ACC112 (cell line): ENCODE measurements around the gene BRD4.

ENCODE experiments used
- H2AFZ ChIP-seq: fragments of 200-600 bp; sonication (generic); one replicate; pipeline ENCODE4 v1.6.0; 2017; ENCODE audit warnings: antibody characterized with exemption, low read length; ENCODE audit not compliant: unreplicated experiment
- H3K27ac ChIP-seq: fragments of 200-600 bp; sonication (generic); 2 replicates; pipeline ENCODE4 v1.5.1; 2014; ENCODE audit warnings: low read depth, mild to moderate bottlenecking, antibody characterized with exemption, low read length, moderate library complexity
- H3K27me3 ChIP-seq: fragments of 200-600 bp; sonication (generic); 2 replicates; pipeline ENCODE4 v1.6.1; 2014; ENCODE audit warnings: mild to moderate bottlenecking, antibody characterized with exemption, low read length, moderate library complexity, mixed read lengths; ENCODE audit not compliant: insufficient read depth
- H3K36me3 ChIP-seq: fragments of 200-600 bp; sonication (generic); 2 replicates; pipeline ENCODE4 v1.6.1; 2016; ENCODE audit warnings: mild to moderate bottlenecking, antibody characterized with exemption, low read length, moderate library complexity, mixed read lengths; ENCODE audit not compliant: insufficient read depth
- H3K4me1 ChIP-seq: fragments of 200-600 bp; sonication (generic); one replicate; pipeline ENCODE4 v1.6.1; 2016; ENCODE audit warnings: low read length, mixed read lengths; ENCODE audit not compliant: insufficient read depth, unreplicated experiment, control insufficient read depth
- H3K4me3 ChIP-seq: fragments of 200-600 bp; sonication (generic); 2 replicates; pipeline ENCODE4 v1.5.1; 2014; ENCODE audit warnings: mild to moderate bottlenecking, low read depth, low read length
- H3K79me2 ChIP-seq: fragments of 200-600 bp; sonication (generic); one replicate; pipeline ENCODE4 v1.6.0; 2016; ENCODE audit warnings: low read length; ENCODE audit not compliant: control insufficient read depth, unreplicated experiment, insufficient read depth

BRD4 gene

DNA sequence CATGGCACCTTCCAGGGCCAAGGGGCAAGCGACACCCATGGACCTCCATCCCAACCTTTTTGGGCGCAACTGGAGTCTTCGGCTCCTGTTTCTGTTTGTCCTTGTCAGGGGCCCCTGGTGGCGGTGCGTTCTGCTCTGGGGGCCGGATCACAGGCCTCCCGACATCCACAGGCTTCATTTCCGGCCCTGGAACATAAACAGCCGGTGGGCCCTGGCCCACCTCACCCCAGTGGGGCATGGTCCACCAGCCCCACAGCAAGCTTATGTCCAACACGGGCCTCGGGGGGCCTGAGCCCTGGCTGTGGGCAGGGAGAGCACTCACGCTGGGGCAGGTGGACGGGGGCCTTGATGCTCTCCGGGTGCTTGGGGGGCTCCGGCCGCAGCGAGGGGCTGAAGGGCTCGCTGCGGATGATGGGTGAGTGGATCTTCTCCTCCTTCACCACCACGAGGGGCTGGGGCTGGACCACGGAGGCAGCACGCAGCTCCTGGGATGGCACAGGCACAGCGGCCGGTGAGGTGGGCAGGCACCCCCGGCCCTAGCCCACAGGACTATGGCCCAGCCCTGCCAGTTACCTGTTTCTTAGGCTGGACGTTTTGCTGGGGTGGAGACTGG is 92.9 kb downstream of the BRD4 start:
- Histone ChIP-seq H2AFZ (no peak overlapping the region), H3K27ac (no peak overlapping the region), H3K4me1 (no peaks in the 10 kb centered on the region), H3K36me3 (no peaks in the 10 kb centered on the region), H3K27me3 (no peaks in the 10 kb centered on the region), H3K79me2 (no peaks in the 10 kb centered on the region), H3K4me3 (no peak overlapping the region)

DNA sequence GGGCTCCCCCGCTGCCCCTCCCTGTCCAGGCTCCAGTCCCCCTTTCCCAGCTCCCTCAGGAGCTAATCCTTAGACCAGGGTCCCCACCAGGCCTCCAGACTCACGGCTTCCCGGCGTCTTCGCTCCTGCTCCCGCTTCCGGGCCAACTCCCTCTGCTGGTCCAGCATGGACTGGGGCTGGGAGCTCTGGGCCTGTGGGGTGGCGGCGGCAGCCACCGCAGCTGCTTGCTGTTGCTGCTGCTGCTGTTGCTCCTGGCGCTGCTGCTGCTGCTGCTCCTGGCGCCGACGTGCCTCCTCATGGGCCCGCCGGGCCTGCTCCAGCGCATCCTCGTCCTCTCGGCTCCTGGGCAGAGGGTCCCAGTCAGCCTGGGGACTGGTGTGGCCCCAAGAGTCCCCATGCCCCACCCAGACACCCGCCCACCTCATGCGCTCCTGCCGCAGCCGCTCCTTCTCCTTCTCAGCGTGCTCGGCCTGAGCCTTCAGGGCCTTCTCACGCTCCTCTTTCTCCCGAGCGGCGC is 93.6 kb downstream of the BRD4 start:
- H3K27ac ChIP-seq = no peak overlapping the region
- H3K4me3 ChIP-seq = no peak overlapping the region
- H3K79me2 ChIP-seq = no peaks in the 10 kb centered on the region
- H3K36me3 ChIP-seq = no peaks in the 10 kb centered on the region
- no peaks in the 10 kb centered on the region for H3K4me1 ChIP-seq
- no peak overlapping the region for H2AFZ ChIP-seq
- H3K27me3 ChIP-seq = no peaks in the 10 kb centered on the region

DNA sequence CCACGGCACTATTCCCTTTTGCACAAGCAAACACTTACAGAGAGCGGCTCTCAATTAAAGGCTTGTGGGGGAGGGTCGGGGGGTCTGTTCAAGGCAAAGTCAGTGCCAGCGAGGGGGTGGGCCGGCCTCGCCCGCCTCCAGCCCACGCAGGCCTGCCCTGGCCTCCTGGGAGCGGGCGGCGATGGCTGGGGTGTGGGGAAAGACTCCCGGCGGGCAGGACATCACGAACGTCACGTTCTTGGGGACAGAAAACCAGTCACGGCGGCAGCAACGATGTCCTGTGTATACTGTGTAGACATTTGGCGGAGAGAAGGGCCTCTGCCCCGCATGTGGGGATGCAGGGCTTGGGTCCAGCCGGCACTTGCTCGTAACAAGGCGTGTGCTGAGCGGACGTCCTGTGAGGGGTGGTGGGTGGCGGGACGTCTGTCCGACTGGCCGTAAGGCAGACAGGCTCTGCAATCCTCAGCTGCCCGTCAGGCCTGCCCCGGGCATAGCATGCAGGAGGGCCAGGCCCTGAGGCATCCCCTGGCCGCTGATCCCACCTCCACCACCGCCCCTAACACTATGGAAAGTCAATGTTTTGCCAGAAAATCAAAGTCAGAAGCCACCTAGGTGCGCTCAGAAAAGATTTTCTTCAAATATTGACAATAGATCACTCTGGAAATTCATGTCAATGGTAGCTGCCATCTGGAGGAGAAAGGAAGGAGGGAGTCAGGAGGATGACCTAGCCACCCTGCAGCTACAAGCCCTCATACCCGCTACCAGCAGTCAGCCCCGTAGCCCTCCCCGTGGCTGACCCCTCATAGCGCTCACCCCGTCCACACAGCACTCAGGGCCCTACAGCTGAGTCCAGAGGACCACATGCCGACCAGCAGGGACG is 94.3 kb downstream of the BRD4 start:
- Histone ChIP-seq H3K79me2 (no peaks in the 10 kb centered on the region), H3K4me1 (no peaks in the 10 kb centered on the region), H3K4me3 (no peak overlapping the region), H3K27me3 (no peaks in the 10 kb centered on the region), H3K27ac (no peak overlapping the region), H2AFZ (no peak overlapping the region), H3K36me3 (no peaks in the 10 kb centered on the region)

DNA sequence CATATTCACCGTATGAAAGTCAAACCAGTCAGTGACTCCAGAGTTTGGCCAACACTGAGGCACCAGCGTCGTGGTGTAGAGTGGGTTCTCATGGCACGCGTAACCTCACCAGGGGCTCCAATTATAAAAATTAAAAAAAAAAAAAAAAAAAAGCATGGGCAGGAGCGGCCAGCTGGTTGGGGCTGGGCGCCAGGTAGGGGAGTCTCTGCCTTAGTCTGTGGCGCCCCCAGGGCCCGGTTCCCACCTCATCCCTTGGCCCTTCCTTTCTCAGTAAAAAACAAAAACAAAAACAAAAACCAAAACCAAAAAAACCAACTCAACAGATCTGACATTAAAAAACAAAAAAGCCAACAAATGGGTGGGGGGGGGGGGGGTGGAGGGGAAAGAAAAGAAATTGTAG is 95.5 kb downstream of the BRD4 start:
- Histone ChIP-seq H3K36me3 (no peaks in the 10 kb centered on the region), H3K27me3 (no peaks in the 10 kb centered on the region), H2AFZ (no peak overlapping the region), H3K79me2 (no peaks in the 10 kb centered on the region), H3K4me3 (no peak overlapping the region), H3K4me1 (no peaks in the 10 kb centered on the region), H3K27ac (no peak overlapping the region)

DNA sequence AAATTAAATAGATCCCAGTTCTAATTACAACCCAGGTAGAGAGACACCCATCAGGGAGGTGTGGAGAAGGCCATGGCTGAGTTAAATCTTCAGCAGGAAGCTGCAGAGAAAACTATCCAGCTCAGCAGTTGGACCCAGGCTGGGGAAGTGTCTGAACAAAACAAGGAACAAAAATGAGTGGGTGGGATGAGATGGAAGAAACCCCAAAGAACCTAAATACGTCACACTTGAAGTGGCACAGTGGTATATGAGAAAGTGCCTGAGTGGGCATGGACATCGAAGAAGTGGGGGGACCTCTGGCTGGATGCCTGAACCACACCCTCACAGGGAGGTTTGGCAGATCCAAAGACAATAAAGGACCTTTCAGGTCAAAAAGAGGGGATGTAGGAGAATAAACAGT is 96.6 kb downstream of the BRD4 start:
- H3K27ac ChIP-seq = no peak overlapping the region
- no peaks in the 10 kb centered on the region for H3K27me3 ChIP-seq
- no peaks in the 10 kb centered on the region for H3K4me1 ChIP-seq
- H3K36me3 ChIP-seq = no peaks in the 10 kb centered on the region
- H3K4me3 ChIP-seq = no peak overlapping the region
- no peaks in the 10 kb centered on the region for H3K79me2 ChIP-seq
- H2AFZ ChIP-seq = no peak overlapping the region

DNA sequence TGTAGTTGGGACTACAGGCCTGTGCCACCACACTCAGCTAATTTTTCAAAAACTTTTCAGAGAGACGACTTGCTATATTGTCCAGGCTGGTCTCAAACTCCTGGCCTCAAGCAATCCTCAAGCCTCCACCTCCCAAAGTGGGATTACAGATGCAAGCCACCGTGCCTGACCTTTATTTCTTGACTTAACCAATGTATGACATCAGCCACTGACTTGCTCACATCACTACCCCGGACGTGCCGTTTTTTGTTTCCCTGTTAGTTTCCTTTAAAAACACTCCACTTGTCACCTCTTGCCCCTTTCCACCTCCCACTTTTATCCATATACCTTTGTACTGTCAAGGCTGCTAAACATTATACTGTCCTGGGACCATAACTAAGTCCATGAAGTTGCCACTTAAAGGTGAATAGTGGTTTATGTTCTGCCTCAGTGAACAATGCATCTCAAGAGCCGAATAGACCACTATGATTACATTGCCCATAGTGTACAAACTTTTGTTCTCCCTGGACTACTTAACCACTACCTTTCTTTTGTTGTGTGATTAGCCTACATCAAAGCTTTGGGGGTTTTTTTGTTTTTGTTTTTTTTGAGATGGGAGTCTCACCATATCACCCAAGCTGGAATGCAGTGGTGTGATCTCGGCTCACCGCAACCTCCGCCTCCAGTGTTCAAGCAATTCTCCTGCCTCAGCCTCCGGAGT is 97.8 kb downstream of the BRD4 start:
- H3K4me3 ChIP-seq = no peak overlapping the region
- no peaks in the 10 kb centered on the region for H3K4me1 ChIP-seq
- no peak overlapping the region for H2AFZ ChIP-seq
- no peaks in the 10 kb centered on the region for H3K36me3 ChIP-seq
- H3K27ac ChIP-seq = no peak overlapping the region
- H3K27me3 ChIP-seq = no peaks in the 10 kb centered on the region
- H3K79me2 ChIP-seq = no peaks in the 10 kb centered on the region

DNA sequence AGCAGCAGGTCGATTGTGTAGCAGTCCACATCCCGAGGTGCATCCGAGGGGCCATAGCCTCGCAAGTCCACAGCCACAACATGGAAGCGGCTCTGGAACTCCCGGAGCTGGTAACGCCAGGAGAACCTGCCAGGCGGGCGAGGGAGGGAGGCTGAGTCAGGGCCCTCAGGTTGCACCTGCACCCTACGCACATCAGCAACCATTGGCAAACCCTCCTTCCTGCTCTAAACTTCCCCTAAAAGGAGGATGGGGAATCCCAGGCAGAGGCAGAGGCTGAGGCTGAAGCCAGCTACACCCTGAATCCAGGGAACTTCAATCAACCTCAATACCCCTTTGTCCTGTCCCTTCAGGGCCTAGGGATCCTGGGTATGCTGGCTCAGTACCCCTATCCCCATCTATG is 101.1 kb downstream of the BRD4 start:
- Histone ChIP-seq H3K4me3 (no peak overlapping the region), H3K79me2 (no peaks in the 10 kb centered on the region), H3K36me3 (no peaks in the 10 kb centered on the region), H3K27me3 (no peaks in the 10 kb centered on the region), H3K4me1 (no peaks in the 10 kb centered on the region), H3K27ac (no peak overlapping the region), H2AFZ (no peak overlapping the region)

DNA sequence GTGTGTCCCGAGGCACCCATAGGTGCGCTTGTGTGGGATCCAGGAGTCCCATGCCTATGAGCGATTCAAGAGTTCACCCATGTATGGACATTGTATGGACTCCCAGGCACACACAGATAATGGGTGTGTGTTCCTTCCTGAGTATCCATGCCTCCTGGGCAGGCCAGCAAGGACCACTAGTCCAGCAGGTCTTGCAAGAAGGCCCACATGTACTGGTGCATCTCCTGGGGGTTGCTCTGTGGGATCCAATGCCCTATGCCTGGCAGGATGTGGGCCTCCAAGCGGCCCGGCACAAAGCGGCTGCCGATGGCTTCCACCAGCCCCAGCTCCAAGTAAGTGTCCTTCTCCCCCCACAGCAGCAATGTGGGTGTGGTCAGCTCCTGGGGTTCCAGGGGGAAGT is 105.1 kb downstream of the BRD4 start:
- Histone ChIP-seq H3K4me3 (no peak overlapping the region), H3K27me3 (no peaks in the 10 kb centered on the region), H3K4me1 (peaks cover 8% of the 10 kb centered on the region), H2AFZ (no peak overlapping the region), H3K79me2 (no peaks in the 10 kb centered on the region), H3K27ac (no peak overlapping the region), H3K36me3 (no peaks in the 10 kb centered on the region)

DNA sequence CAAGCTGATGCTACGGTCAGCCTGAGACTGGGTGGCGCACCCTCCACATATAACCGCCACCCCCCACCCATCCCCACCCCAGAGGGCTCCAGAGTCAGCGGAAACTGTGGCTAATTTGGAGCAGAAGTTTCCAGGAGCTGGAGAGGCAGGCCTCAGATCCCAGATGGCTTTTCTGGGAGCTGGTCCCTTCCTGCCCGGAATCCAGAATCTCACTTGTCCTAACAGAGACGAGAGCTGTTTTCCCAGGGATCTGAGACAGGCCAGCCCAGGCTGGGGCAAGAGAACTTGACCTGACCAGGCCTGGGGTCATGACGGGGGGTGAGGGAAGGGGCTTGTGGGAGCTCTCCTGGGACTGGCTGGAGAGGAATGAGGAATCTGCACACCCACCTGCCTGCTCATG is 106.6 kb downstream of the BRD4 start:
- H3K36me3 ChIP-seq = no peaks in the 10 kb centered on the region
- no peaks in the 10 kb centered on the region for H3K27me3 ChIP-seq
- no peak overlapping the region for H3K27ac ChIP-seq
- no peak overlapping the region for H2AFZ ChIP-seq
- H3K4me1 ChIP-seq = peaks cover 8% of the 10 kb centered on the region
- H3K79me2 ChIP-seq = no peaks in the 10 kb centered on the region
- no peak overlapping the region for H3K4me3 ChIP-seq

DNA sequence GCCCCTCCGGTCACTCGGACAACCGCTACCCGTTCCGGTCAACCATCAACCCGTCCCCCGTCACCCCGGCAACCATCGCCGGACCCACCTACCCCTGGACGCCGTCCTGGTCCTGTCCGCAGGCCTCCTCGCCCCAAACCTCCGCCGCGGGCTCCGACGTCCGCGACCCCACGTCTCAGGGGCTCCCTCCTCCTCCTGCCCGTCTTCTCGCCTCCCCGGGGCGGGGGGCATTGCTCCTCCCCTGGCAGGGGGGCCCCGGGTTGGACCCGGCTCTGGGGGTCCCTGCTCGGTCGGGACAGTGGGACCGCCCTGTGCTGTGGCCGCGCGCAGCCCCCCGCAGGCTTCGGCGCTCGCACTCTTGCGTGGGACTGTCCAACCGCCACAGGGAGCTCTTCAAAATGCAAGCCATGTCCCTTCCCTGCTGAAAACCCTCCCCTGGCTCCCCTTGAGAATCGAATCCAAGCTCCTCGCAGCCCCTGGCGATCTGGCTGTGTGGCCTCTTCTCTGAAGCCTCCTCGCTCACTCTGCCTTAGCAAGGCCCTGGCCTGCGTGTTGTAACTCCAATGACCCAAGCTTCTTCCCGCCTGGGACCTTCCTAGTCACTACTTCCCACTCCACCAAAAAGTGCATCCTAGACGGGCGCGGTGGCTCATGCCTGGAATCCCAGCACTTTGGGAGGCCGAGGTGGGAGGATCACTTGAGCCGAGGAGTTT is 108.5 kb downstream of the BRD4 start:
- no peaks in the 10 kb centered on the region for H3K36me3 ChIP-seq
- H3K79me2 ChIP-seq = no peaks in the 10 kb centered on the region
- peak overlapping the region; percentile 88 for H2AFZ ChIP-seq
- H3K27me3 ChIP-seq = no peaks in the 10 kb centered on the region
- H3K4me1 ChIP-seq = peaks cover 8% of the 10 kb centered on the region
- peak overlapping the region; percentile 59 for H3K27ac ChIP-seq
- H3K4me3 ChIP-seq = peak overlapping the region; percentile 81
